Testis (tissue), 2 donors: ENCODE data around the gene ARHGAP33.

ENCODE experiments used
- POLR2A ChIP-seq: fragments of 450-650 bp; IDR thresholded peaks from one replicate; pipeline ENCODE4 v1.6.1; 2017; ENCODE audit warnings: antibody characterized with exemption, mild to moderate bottlenecking, moderate library complexity
- TF ChIP-seq, protein P1 (sequence below), 3 experiments: fragments of 450-650 bp in 2 of 3; fragments of 200-600 bp in 1 of 3; sonication (generic) in 1 of 3; IDR thresholded peaks; one replicate each; pipeline ENCODE4 v1.5.1; 2016 to 2019; ENCODE audit warnings: antibody characterized with exemption in 3 of 3, mild to moderate bottlenecking in 2 of 3, moderate library complexity in 1 of 3

DNA sequence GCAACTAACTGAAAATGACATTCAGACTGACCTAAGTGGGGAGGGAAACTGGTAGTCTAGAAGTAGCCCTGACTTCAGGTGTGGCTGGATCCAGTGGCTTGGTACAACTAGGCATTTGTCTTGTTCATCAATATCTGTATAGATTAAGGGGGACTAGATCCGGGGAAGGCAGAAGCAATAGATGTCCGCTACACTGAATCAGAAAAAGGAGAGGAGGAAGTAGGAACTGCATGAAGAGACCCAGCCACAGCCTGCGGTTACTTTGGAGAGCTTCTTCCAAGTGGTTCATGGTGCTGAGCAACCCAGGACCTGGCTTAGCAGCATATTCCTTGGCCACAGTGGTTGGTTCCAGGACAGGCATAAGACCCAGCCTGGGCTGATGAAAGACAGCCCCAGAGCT, 47.2 kb downstream of the ARHGAP33 start:
- no peak for TF ChIP-seq POLR2A
- TF ChIP-seq, protein P1, sequence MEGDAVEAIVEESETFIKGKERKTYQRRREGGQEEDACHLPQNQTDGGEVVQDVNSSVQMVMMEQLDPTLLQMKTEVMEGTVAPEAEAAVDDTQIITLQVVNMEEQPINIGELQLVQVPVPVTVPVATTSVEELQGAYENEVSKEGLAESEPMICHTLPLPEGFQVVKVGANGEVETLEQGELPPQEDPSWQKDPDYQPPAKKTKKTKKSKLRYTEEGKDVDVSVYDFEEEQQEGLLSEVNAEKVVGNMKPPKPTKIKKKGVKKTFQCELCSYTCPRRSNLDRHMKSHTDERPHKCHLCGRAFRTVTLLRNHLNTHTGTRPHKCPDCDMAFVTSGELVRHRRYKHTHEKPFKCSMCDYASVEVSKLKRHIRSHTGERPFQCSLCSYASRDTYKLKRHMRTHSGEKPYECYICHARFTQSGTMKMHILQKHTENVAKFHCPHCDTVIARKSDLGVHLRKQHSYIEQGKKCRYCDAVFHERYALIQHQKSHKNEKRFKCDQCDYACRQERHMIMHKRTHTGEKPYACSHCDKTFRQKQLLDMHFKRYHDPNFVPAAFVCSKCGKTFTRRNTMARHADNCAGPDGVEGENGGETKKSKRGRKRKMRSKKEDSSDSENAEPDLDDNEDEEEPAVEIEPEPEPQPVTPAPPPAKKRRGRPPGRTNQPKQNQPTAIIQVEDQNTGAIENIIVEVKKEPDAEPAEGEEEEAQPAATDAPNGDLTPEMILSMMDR (IDR thresholded peaks at IDR 0.05) = no peak
